OCI-LY1 (cell line): ENCODE measurements around the gene RAB7B.

Experiments
- CTCF ChIP-seq: fragments of 200-600 bp; sonication (generic), shearing (Covaris generic); IDR thresholded peaks from 2 replicates; pipeline ENCODE4 v1.5.1; 2017; ENCODE audit warnings: mild to moderate bottlenecking, antibody characterized with exemption, low read length, moderate library complexity, mixed read lengths
- EZH2 ChIP-seq: fragments of 200-600 bp; sonication (generic), shearing (Covaris generic); IDR thresholded peaks from 2 replicates; pipeline ENCODE4 v1.8.0; 2017; ENCODE audit warnings: borderline replicate concordance, mixed run types, mild to moderate bottlenecking, antibody characterized with exemption, low read length, moderate library complexity, mixed read lengths

- TF ChIP-seq CTCF (no peak), EZH2 (no peak)
Observed at GRCh38 chr1:206005234-206005633, 2.0 kb upstream of the RAB7B start.
